ENCODE data around the gene ACACB. TPM values are rescaled to one million over a fixed set of nuclear protein-coding genes. Genes with fewer than 3 reads are reported as not detected.

ACACB gene
- total RNA-seq, 3 donors from 2014 or later (not counting 1 experiment from before 2014, with no cell fraction given): 4.1 to 14.3 (median 8.4) TPM

GRCh38 chr12:109178532-109178931 is 62.1 kb downstream of the ACACB start:
- H3K4me1 Mint-ChIP-seq: no peaks in the 10 kb centered on the region
- no peaks in the 10 kb centered on the region for H3K9me3 Mint-ChIP-seq
- WGBS (ENCODE audit: insufficient coverage): 97% methylated on average over 6 of the region's 6 CpGs
- no peaks in the 10 kb centered on the region for H3K36me3 Mint-ChIP-seq
- Histone ChIP-seq H3K27me3 (ENCODE audit: control insufficient read depth, insufficient read depth, low read length) (no peaks in the 10 kb centered on the region), H3K27ac (ENCODE audit: low read length) (no peak overlapping the region), H3K36me3 (ENCODE audit: control insufficient read depth, insufficient read depth, low read length) (no peaks in the 10 kb centered on the region), H3K9me3 (ENCODE audit: control insufficient read depth, insufficient read depth, low read length) (no peaks in the 10 kb centered on the region), H3K4me3 (ENCODE audit: low read length) (no peak overlapping the region), H3K4me1 (ENCODE audit: control insufficient read depth, insufficient read depth, low read length) (no peaks in the 10 kb centered on the region)
- no peaks in the 10 kb centered on the region for H3K27me3 Mint-ChIP-seq (ENCODE audit: low read depth in 2 of 2)
- ATAC-seq (no peak), DNase-seq (no peak)
- TF ChIP-seq CTCF (IDR thresholded peaks at IDR 0.05): no peak
- intact Hi-C loops (cut with micrococcal nuclease): no loop called here
- no peak overlapping the region for H3K27ac Mint-ChIP-seq
- H3K4me3 Mint-ChIP-seq: no peak overlapping the region

GRCh38 chr12:109179927-109180326 is 63.5 kb downstream of the ACACB start:
- Histone ChIP-seq H3K27ac (ENCODE audit: low read length) (no peak overlapping the region), H3K27me3 (ENCODE audit: control insufficient read depth, insufficient read depth, low read length) (no peaks in the 10 kb centered on the region), H3K4me1 (ENCODE audit: control insufficient read depth, insufficient read depth, low read length) (no peaks in the 10 kb centered on the region), H3K36me3 (ENCODE audit: control insufficient read depth, insufficient read depth, low read length) (no peaks in the 10 kb centered on the region), H3K9me3 (ENCODE audit: control insufficient read depth, insufficient read depth, low read length) (no peaks in the 10 kb centered on the region), H3K4me3 (ENCODE audit: low read length) (no peak overlapping the region)
- Mint-ChIP-seq H3K4me3 (no peak overlapping the region), H3K27ac (no peak overlapping the region), H3K9me3 (no peaks in the 10 kb centered on the region), H3K36me3 (no peaks in the 10 kb centered on the region), H3K27me3 (ENCODE audit: low read depth in 2 of 2) (no peaks in the 10 kb centered on the region), H3K4me1 (no peaks in the 10 kb centered on the region)
- no peak for TF ChIP-seq CTCF (IDR thresholded peaks at IDR 0.05)
- DNase-seq (no peak), ATAC-seq (no peak)
- intact Hi-C loops (cut with micrococcal nuclease): no loop called here
- WGBS (ENCODE audit: insufficient coverage): 93% methylated on average over 6 of the region's 6 CpGs

GRCh38 chr12:109182041-109182839 is 65.9 kb downstream of the ACACB start:
- no peaks in the 10 kb centered on the region for H3K4me1 Mint-ChIP-seq
- no peak overlapping the region for H3K27ac Mint-ChIP-seq
- Histone ChIP-seq H3K27me3 (ENCODE audit: control insufficient read depth, insufficient read depth, low read length) (no peaks in the 10 kb centered on the region), H3K9me3 (ENCODE audit: control insufficient read depth, insufficient read depth, low read length) (no peaks in the 10 kb centered on the region), H3K36me3 (ENCODE audit: control insufficient read depth, insufficient read depth, low read length) (no peaks in the 10 kb centered on the region), H3K4me1 (ENCODE audit: control insufficient read depth, insufficient read depth, low read length) (no peaks in the 10 kb centered on the region), H3K27ac (ENCODE audit: low read length) (no peak overlapping the region), H3K4me3 (ENCODE audit: low read length) (no peak overlapping the region)
- ATAC-seq (no peak), DNase-seq (no peak)
- no peak overlapping the region for H3K4me3 Mint-ChIP-seq
- no peaks in the 10 kb centered on the region for H3K9me3 Mint-ChIP-seq
- no peaks in the 10 kb centered on the region for H3K36me3 Mint-ChIP-seq
- no peak for TF ChIP-seq CTCF (IDR thresholded peaks at IDR 0.05)
- 96% methylated on average over 6 of the region's 7 CpGs for WGBS (ENCODE audit: insufficient coverage)
- intact Hi-C loops (cut with micrococcal nuclease): no loop called here
- no peaks in the 10 kb centered on the region for H3K27me3 Mint-ChIP-seq (ENCODE audit: low read depth in 2 of 2)

GRCh38 chr12:109185441-109185840 is 69.1 kb downstream of the ACACB start:
- Histone ChIP-seq H3K27ac (ENCODE audit: low read length) (no peak overlapping the region), H3K4me1 (ENCODE audit: control insufficient read depth, insufficient read depth, low read length) (no peaks in the 10 kb centered on the region), H3K27me3 (ENCODE audit: control insufficient read depth, insufficient read depth, low read length) (no peaks in the 10 kb centered on the region), H3K36me3 (ENCODE audit: control insufficient read depth, insufficient read depth, low read length) (no peaks in the 10 kb centered on the region), H3K4me3 (ENCODE audit: low read length) (no peak overlapping the region), H3K9me3 (ENCODE audit: control insufficient read depth, insufficient read depth, low read length) (no peaks in the 10 kb centered on the region)
- intact Hi-C loops (cut with micrococcal nuclease): no loop called here
- WGBS (ENCODE audit: insufficient coverage): 96% methylated on average over 12 of the region's 12 CpGs
- DNase-seq (no peak), ATAC-seq (no peak)
- TF ChIP-seq CTCF (IDR thresholded peaks at IDR 0.05): no peak
- H3K4me3 Mint-ChIP-seq: no peak overlapping the region
- H3K9me3 Mint-ChIP-seq: no peaks in the 10 kb centered on the region
- H3K27me3 Mint-ChIP-seq (ENCODE audit: low read depth in 2 of 2): no peaks in the 10 kb centered on the region
- H3K36me3 Mint-ChIP-seq: no peaks in the 10 kb centered on the region
- no peak overlapping the region for H3K27ac Mint-ChIP-seq
- no peaks in the 10 kb centered on the region for H3K4me1 Mint-ChIP-seq

All from natural killer cell (primary cell).